ENCODE results near the gene DIPK1A. TPM values are rescaled to one million over a fixed set of nuclear protein-coding genes. Genes with fewer than 3 reads are reported as not detected.
A peak's percentile ranks its signal among the peaks of the same experiment; 100 is the strongest.

The DIPK1A gene
- 1.5 and 3.8 TPM in 2 replicates for total RNA-seq (2014; rRNA removed; shearing (Covaris generic); ENCODE audit: low replicate concordance)

- no peaks in the 10 kb centered on the region for H3K36me3 ChIP-seq
- H3K27me3 ChIP-seq: no peaks in the 10 kb centered on the region
- peak within 1 kb of the TSS; percentile 70 for H3K4me3 ChIP-seq
- DNase-seq: peak; percentile 83
- H3K9me3 ChIP-seq: no peaks in the 10 kb centered on the region
Measured at GRCh38 chr1:92961131-92961895, at the start of gene DIPK1A. Gene DIPK1A (minus strand): TSS chr1:92961462. CDS start chr1:92961429, 33 bp downstream.

- no peaks in the 10 kb centered on the region for H3K36me3 ChIP-seq
- no peaks in the 10 kb centered on the region; the same call in 1 of the 2 replicates for H3K27me3 ChIP-seq
- H3K4me3 ChIP-seq: no peak overlapping the region
- H3K9me3 ChIP-seq: no peaks in the 10 kb centered on the region
- no peak for DNase-seq
Measured at GRCh38 chr1:93007941-93008577, 46.8 kb upstream of the DIPK1A start.

DNA sequence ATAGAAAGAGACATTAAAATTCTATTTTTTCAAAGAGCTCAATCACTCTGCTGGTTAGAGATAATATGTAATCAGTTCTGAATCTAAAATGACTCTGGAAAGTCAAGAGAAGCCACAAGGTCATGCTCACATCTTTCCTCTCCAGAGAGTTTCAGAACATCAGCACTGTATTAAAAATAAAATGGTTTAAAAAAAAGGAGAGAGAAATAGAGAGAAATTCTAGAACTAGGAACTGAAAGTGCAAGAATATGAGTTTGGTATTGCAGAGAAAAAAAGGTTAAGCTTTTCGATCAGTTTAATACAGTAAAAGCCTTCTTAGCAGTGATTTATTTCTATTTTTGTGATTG lies 44.0 kb upstream of the DIPK1A start:
- no peaks in the 10 kb centered on the region for H3K9me3 ChIP-seq
- H3K36me3 ChIP-seq: no peaks in the 10 kb centered on the region
- no peak overlapping the region for H3K4me3 ChIP-seq
- H3K27me3 ChIP-seq: no peaks in the 10 kb centered on the region; the same call in 1 of the 2 replicates
- no peak for DNase-seq

DNA sequence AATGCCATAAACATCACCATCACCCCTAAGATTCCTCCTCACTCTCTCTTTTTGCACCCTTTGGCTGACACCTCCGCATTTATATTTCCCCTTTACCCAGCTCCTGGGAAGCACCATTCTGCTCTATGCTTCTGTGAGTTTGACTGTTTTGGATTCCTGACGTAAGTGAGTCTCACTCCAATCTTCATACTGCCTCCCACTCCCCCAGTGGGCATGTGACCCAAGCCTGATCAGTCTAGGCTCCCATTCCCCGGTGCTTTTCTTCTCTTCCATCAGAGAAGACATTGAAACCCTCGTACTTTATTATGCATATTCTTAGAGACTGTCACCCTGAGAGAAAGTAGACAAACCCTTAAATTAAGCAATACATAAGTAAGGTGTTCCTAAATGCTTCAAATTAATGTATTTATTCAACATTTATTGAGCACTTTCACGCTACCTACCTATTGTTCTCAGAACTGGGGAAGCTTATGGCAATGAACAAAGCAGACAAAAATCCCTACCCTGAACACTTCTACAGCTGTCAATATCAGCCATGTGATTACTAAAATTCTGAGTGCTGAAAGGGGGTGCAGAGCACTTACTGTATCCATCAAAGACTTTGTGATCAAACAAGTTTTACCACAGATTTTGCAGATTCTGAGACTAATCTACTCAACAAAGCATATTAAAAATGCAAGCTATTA lies 43.4 kb upstream of the DIPK1A start:
- no peaks in the 10 kb centered on the region for H3K9me3 ChIP-seq
- H3K4me3 ChIP-seq: no peak overlapping the region
- no peak for DNase-seq
- no peaks in the 10 kb centered on the region for H3K36me3 ChIP-seq
- no peaks in the 10 kb centered on the region; the same call in 1 of the 2 replicates for H3K27me3 ChIP-seq

GRCh38 chr1:93003981-93004380 lies 42.7 kb upstream of the DIPK1A start:
- no peaks in the 10 kb centered on the region for H3K9me3 ChIP-seq
- no peaks in the 10 kb centered on the region; the same call in 1 of the 2 replicates for H3K27me3 ChIP-seq
- no peak for DNase-seq
- no peaks in the 10 kb centered on the region for H3K36me3 ChIP-seq
- H3K4me3 ChIP-seq: no peak overlapping the region

GRCh38 chr1:93002781-93003180 lies 41.5 kb upstream of the DIPK1A start:
- no peak for DNase-seq
- Histone ChIP-seq H3K4me3 (no peak overlapping the region), H3K9me3 (no peaks in the 10 kb centered on the region), H3K27me3 (no peaks in the 10 kb centered on the region; the same call in 1 of the 2 replicates), H3K36me3 (no peaks in the 10 kb centered on the region)

DNA sequence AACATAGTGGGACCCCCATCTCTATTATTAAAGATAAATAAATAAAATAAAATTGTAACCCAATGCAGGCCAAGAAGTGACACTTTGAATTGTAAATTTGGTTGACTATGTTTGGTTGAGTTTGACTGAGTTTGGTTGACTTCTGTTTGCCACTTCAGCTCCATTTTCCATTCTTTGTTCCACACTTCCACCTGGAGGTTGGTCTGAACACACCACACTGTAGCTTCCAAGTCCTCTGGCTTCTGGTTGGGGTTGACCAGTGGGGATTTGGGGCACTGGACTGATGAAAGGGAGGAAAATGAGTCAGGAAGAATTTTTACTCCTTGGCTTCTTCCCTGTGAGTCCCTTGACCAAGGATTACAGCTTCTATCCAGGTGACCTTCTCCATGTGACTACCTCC lies 40.6 kb upstream of the DIPK1A start:
- no peaks in the 10 kb centered on the region for H3K36me3 ChIP-seq
- no peaks in the 10 kb centered on the region; the same call in 1 of the 2 replicates for H3K27me3 ChIP-seq
- H3K4me3 ChIP-seq: no peak overlapping the region
- H3K9me3 ChIP-seq: no peaks in the 10 kb centered on the region
- no peak for DNase-seq

- H3K36me3 ChIP-seq: no peaks in the 10 kb centered on the region
- DNase-seq: no peak
- H3K9me3 ChIP-seq: no peaks in the 10 kb centered on the region
- H3K27me3 ChIP-seq: no peaks in the 10 kb centered on the region; the same call in 1 of the 2 replicates
- H3K4me3 ChIP-seq: no peak overlapping the region
Measured at GRCh38 chr1:93000751-93001175, 39.5 kb upstream of the DIPK1A start.

DNA sequence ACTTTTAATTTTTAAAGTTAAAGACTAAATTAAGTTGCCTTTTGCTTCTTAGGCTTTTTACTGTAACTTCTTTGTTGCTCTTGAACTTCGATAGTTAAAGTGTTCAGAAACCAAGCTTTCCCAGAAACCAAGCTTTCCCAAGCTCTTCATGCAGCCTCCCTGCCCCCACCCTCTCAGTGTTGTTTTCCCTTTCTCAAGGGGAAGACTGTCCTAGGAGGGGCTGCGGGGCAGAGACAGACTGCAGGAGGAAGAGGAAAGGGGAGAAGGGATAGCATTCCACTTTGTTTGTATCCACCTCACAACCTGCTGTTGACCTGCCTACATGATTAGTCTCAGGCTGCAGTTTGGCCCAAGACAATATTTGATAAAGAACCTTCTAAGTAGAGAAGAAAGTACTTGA lies 39.0 kb upstream of the DIPK1A start:
- H3K4me3 ChIP-seq: no peak overlapping the region
- DNase-seq: no peak
- no peaks in the 10 kb centered on the region; the same call in 1 of the 2 replicates for H3K27me3 ChIP-seq
- no peaks in the 10 kb centered on the region for H3K36me3 ChIP-seq
- H3K9me3 ChIP-seq: no peaks in the 10 kb centered on the region

- no peaks in the 10 kb centered on the region for H3K27me3 ChIP-seq
Measured at GRCh38 chr1:92998821-92999220, 37.6 kb upstream of the DIPK1A start.

DNA sequence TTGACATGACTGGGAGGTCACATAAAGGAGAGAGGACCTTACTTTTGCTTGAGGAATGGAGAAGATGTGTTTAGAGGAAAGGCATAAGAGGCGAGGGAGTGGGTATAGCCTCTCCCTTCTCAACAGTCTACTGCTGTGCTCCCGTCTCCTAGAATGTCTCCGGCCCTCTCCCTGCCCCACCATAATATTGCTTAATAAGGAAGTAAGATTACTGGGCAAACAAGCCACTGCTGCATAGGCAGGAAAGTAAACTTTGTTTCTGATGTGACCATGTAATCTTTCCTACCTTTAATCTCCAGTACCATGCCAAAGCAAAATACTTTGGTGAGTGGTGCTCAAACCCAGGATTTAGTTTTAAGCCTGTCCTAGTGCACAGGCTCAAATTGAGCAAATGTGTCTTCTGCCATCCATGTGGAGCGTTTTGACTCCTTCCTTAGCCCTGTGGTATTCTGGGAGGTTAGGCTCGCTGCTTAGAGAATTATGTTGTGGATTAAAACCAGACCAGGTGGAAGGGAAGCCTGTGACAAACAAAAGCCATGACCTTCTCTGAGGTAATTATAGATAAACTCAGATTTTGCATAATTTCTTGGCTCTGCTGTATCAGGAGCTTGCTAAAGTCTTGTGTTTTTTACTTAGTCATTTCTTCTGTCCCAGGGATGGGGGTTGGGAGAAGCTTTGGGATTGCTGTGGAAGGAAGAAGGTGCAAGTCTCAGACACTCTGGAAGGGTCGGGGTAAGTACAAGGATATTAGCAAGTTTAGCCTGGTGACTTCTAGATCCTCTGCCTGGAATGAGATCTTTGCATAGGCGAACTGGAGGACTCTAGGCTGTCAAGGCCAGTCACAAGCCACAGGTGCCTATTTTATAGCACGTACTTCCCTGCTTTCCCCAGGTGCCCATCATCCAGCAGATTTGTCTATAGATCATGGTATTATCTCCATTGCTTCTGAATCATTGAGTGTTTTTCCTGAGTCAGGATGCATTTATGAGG lies 34.5 kb upstream of the DIPK1A start:
- no peaks in the 10 kb centered on the region for H3K36me3 ChIP-seq
- H3K27me3 ChIP-seq: no peaks in the 10 kb centered on the region
- no peak for DNase-seq

More at GRCh38 chr1:92998821-92999220, 37.6 kb upstream of the DIPK1A start:
- Histone ChIP-seq H3K36me3 (no peaks in the 10 kb centered on the region), H3K4me3 (no peak overlapping the region), H3K9me3 (no peaks in the 10 kb centered on the region)
- no peak for DNase-seq

GRCh38 chr1:92994105-92994712 lies 32.9 kb upstream of the DIPK1A start:
- Histone ChIP-seq H3K36me3 (no peaks in the 10 kb centered on the region), H3K27me3 (no peaks in the 10 kb centered on the region), H3K9me3 (no peaks in the 10 kb centered on the region), H3K4me3 (no peak overlapping the region)
- DNase-seq: peak; percentile 28

More for the DNA sequence above, 34.5 kb upstream of the DIPK1A start:
- Histone ChIP-seq H3K9me3 (no peaks in the 10 kb centered on the region), H3K4me3 (no peak overlapping the region)

GRCh38 chr1:92993581-92993980 lies 32.3 kb upstream of the DIPK1A start:
- no peak for DNase-seq

GRCh38 chr1:92992877-92993276 lies 31.6 kb upstream of the DIPK1A start:
- Histone ChIP-seq H3K4me3 (no peak overlapping the region), H3K27me3 (no peaks in the 10 kb centered on the region), H3K36me3 (no peaks in the 10 kb centered on the region), H3K9me3 (no peaks in the 10 kb centered on the region)
- DNase-seq: no peak

More at GRCh38 chr1:92993581-92993980, 32.3 kb upstream of the DIPK1A start:
- Histone ChIP-seq H3K9me3 (no peaks in the 10 kb centered on the region), H3K27me3 (no peaks in the 10 kb centered on the region), H3K36me3 (no peaks in the 10 kb centered on the region), H3K4me3 (no peak overlapping the region)

GRCh38 chr1:92992054-92992453 lies 30.8 kb upstream of the DIPK1A start:
- peak; percentile 26 for DNase-seq
- no peaks in the 10 kb centered on the region for H3K9me3 ChIP-seq
- no peak overlapping the region for H3K4me3 ChIP-seq
- no peaks in the 10 kb centered on the region for H3K27me3 ChIP-seq
- H3K36me3 ChIP-seq: no peaks in the 10 kb centered on the region

DNA sequence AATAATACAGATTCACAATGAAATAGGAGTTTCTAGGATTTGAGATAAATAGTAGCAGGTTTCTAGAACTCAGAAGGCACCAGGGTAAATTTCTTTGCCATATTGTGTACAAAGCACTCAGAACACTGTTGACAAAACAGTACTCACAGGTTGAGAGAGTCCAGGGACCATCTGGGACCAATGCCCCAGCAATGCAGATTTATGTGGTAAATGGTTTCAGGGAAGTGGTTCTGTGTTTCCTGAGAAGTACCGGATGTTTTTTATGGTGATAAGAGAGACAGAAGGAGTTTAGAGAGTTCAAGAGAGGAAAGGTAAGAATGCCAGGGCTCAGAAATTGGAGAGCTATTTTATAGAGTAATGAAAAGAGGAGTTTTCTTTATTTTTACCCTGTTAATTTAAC lies 29.6 kb upstream of the DIPK1A start:
- Histone ChIP-seq H3K4me3 (no peak overlapping the region), H3K27me3 (no peaks in the 10 kb centered on the region), H3K36me3 (no peaks in the 10 kb centered on the region), H3K9me3 (no peaks in the 10 kb centered on the region)
- no peak for DNase-seq
